ENCODE measurements around the gene CAP2.

DNA sequence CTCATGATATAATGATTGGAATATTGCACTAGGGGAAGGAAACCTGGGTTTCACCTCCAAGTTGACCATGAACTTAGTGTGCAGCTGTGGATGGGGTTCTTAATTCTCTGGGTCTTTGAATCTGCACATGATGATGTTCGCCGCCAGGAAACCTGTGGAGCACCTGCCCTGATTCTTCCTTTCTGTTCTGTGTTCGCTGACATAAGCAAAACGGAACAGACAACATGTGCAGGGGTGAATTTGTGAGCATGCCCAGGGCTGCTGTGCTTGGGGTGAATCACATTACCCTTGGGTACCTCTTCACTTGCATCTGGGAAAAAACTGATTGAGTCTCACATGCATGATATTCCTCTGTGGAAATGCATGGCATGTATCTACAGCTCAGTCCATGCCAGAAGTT, 48.8 kb downstream of the CAP2 start:
- TF ChIP-seq, protein P1, sequence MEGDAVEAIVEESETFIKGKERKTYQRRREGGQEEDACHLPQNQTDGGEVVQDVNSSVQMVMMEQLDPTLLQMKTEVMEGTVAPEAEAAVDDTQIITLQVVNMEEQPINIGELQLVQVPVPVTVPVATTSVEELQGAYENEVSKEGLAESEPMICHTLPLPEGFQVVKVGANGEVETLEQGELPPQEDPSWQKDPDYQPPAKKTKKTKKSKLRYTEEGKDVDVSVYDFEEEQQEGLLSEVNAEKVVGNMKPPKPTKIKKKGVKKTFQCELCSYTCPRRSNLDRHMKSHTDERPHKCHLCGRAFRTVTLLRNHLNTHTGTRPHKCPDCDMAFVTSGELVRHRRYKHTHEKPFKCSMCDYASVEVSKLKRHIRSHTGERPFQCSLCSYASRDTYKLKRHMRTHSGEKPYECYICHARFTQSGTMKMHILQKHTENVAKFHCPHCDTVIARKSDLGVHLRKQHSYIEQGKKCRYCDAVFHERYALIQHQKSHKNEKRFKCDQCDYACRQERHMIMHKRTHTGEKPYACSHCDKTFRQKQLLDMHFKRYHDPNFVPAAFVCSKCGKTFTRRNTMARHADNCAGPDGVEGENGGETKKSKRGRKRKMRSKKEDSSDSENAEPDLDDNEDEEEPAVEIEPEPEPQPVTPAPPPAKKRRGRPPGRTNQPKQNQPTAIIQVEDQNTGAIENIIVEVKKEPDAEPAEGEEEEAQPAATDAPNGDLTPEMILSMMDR (IDR thresholded peaks at IDR 0.05; ENCODE audit: insufficient read depth, low read length): no peak
- TF ChIP-seq POLR2AphosphoS5 (IDR thresholded peaks at IDR 0.05; ENCODE audit: low read depth) (no peak), SPI1 (IDR thresholded peaks at IDR 0.05; ENCODE audit: borderline replicate concordance, low read depth) (no peak)

Data from HL-60 (cell line).